ENCODE data around the gene PLIN4. TPM values are rescaled to one million over a fixed set of nuclear protein-coding genes. Genes with fewer than 3 reads are reported as not detected.

Gene PLIN4
- total RNA-seq, 2 donors from 2014 or later: not detected

- Mint-ChIP-seq H3K36me3 (ENCODE audit: low read depth) (no peaks in the 10 kb centered on the region), H3K27ac (no peak overlapping the region), H3K4me1 (peaks cover 15% of the 10 kb centered on the region), H3K27me3 (no peaks in the 10 kb centered on the region), H3K4me3 (no peak overlapping the region)
- ATAC-seq: no peak
- no peak for DNase-seq
- no peaks in the 10 kb centered on the region for H3K9me3 ChIP-seq (ENCODE audit: control insufficient read depth, low read length, poor library complexity, severe bottlenecking)
Measured at GRCh38 chr19:4452230-4452990, 65.9 kb downstream of the PLIN4 start.

Other genes with a start within 250 kb of the PLIN4 start
- not detected for gene SHD, start 239.2 kb downstream of the PLIN4 start, total RNA-seq
- gene TMIGD2, start 216.1 kb downstream of the PLIN4 start, total RNA-seq: 1 to 10 TPM; 5.2 to 7.9 TPM
- gene FSD1, start 213.9 kb downstream of the PLIN4 start, total RNA-seq: 1 to 10 TPM; 1.5 to 2.9 TPM
- 1 to 10 TPM; 1.9 to 3.3 TPM for gene STAP2, start 179.7 kb downstream of the PLIN4 start, total RNA-seq
- 10 to 100 TPM; 13.0 to 15.1 TPM for gene MPND, start 174.9 kb downstream of the PLIN4 start, total RNA-seq
- gene SH3GL1, start 117.9 kb downstream of the PLIN4 start, total RNA-seq: 10 to 100 TPM; 51.1 to 56.6 TPM
- gene CHAF1A, start 115.8 kb downstream of the PLIN4 start, total RNA-seq: 10 to 100 TPM; 25.5 to 33.4 TPM
- gene UBXN6, start 60.7 kb downstream of the PLIN4 start, total RNA-seq: 10 to 100 TPM; 49.5 to 68.7 TPM
- 10 to 100 TPM; 22.0 to 26.5 TPM for gene HDGFL2, start 46.2 kb downstream of the PLIN4 start, total RNA-seq
- gene PLIN5, start 16.7 kb upstream of the PLIN4 start, total RNA-seq: not detected
- under 1 TPM; 0.17 to 0.31 TPM for gene LRG1, start 21.6 kb upstream of the PLIN4 start, total RNA-seq
- gene SEMA6B, start 41.2 kb upstream of the PLIN4 start, total RNA-seq: under 1 TPM; 0.20 to 0.52 TPM
- gene TNFAIP8L1, start 121.0 kb upstream of the PLIN4 start, total RNA-seq: 10 to 100 TPM; 14.9 to 18.3 TPM
- 10 to 100 TPM; 33.9 to 37.9 TPM for gene MYDGF, start 151.9 kb upstream of the PLIN4 start, total RNA-seq
- 10 to 100 TPM; 84.1 to 91.8 TPM for gene DPP9, start 205.4 kb upstream of the PLIN4 start, total RNA-seq

Data from T-helper 17 cell (primary cell).